K562 (cell line): ENCODE measurements around the gene CCDC137. TPM values are rescaled to one million over a fixed set of nuclear protein-coding genes. Genes with fewer than 3 reads are reported as not detected.
A peak's percentile ranks its signal among the peaks of the same experiment; 100 is the strongest.

Source experiments
- CHCHD3 ChIP-seq: fragments of 250-450 bp; sonication (Bioruptor Pico); IDR thresholded peaks from 2 replicates; pipeline ENCODE4 v2.1.2; 2022; ENCODE audit warnings: mild to moderate bottlenecking
- CXXC5 ChIP-seq: fragments of 250-450 bp; sonication (Bioruptor Pico); IDR thresholded peaks from 2 replicates; pipeline ENCODE4 v1.8.0; 2022; ENCODE audit warnings: inconsistent platforms, mild to moderate bottlenecking, moderate library complexity
- EZH2 ChIP-seq: IDR thresholded peaks from 2 replicates; pipeline ENCODE4 v1.6.1; 2012; ENCODE audit warnings: low read depth, mild to moderate bottlenecking, inconsistent platforms, low read length, borderline replicate concordance
- GTF2E2 ChIP-seq: fragments of 200-800 bp; sonication (Bioruptor generic); IDR thresholded peaks from 2 replicates; pipeline ENCODE4 v1.6.1; 2016; ENCODE audit warnings: missing genetic modification characterization, missing compliant biosample characterization
- MAFF ChIP-seq: IDR thresholded peaks from 2 replicates; pipeline ENCODE4 v1.6.1; 2012; ENCODE audit warnings: low read length, improper control_type of control experiment
- NCOA1 ChIP-seq: fragments of 450-650 bp; IDR thresholded peaks from 2 replicates; pipeline ENCODE4 v1.6.1; 2016; ENCODE audit warnings: low read depth
- RFX5 ChIP-seq: IDR thresholded peaks from 2 replicates; pipeline ENCODE4 v1.6.1; 2011; ENCODE audit warnings: low read depth, mild to moderate bottlenecking, improper control_type of control experiment, low read length
- SMAD3 ChIP-seq: fragments of 450-650 bp; formaldehyde crosslinking; conservative IDR thresholded peaks from 2 replicates; pipeline ENCODE4 v1.4.0; 2020; ENCODE audit warnings: mild to moderate bottlenecking
- SREBF2 ChIP-seq: sonication (generic); formaldehyde crosslinking; IDR thresholded peaks from 2 replicates; pipeline ENCODE4 v1.4.0; 2020; ENCODE audit warnings: mild to moderate bottlenecking, missing genetic modification reagents
- STAG1 ChIP-seq: sonication (generic); formaldehyde crosslinking; IDR thresholded peaks from 2 replicates; pipeline ENCODE4 v1.5.0; 2020; ENCODE audit warnings: missing genetic modification reagents, borderline replicate concordance
- TARDBP ChIP-seq: fragments of 450-650 bp; IDR thresholded peaks from 2 replicates; pipeline ENCODE4 v1.6.1; 2016
- ZNF143 ChIP-seq: sonication (generic); formaldehyde crosslinking; IDR thresholded peaks from 2 replicates; pipeline ENCODE4 v1.9.0; 2022; ENCODE audit warnings: mild to moderate bottlenecking, missing genetic modification reagents
- ZNF174 ChIP-seq: fragments of 250-450 bp; sonication (Bioruptor Pico); IDR thresholded peaks from 2 replicates; pipeline ENCODE4 v1.4.0; 2020; ENCODE audit warnings: mild to moderate bottlenecking
- ZNF444 ChIP-seq: fragments of 250-450 bp; sonication (Bioruptor Pico); IDR thresholded peaks from 2 replicates; pipeline ENCODE4 v1.4.0; 2020; ENCODE audit warnings: mild to moderate bottlenecking, moderate library complexity
- ZNF551 ChIP-seq: fragments of 250-450 bp; sonication (Bioruptor Pico); IDR thresholded peaks from 2 replicates; pipeline ENCODE4 v1.5.0; 2021; ENCODE audit warnings: mild to moderate bottlenecking, moderate library complexity
- polyA plus RNA-seq, 8 experiments: library from polyadenylated mRNA; depleted of rRNA in 4 of 8; stranded (reverse) in 5 of 8; unstranded in 3 of 8; fragments of >200 nt; fragmentation: Nextera tagmentation in 2 of 8; fragmentation: Illumina TruSeq in 1 of 8; extraction: Ambion mirVana in 2 of 8; extraction: Trizol in 1 of 8; gene quantifications; 2 replicates each; pipeline versions ENCODE4 v1.2.1 to v1.2.3, GENCODE V29; 2011 to 2014; ENCODE audit warnings: inconsistent platforms in 1 of 8, missing spikeins in 1 of 8
- total RNA-seq, 7 experiments: library from RNA; depleted of rRNA in 6 of 7; stranded (reverse); fragments of >200 nt in 6 of 7; fragmentation: Illumina TruSeq in 2 of 7; extraction: Trizol in 2 of 7; gene quantifications; 2 replicates each; pipeline versions ENCODE4 v1.2.1 to v1.2.3, GENCODE V29; 2011 to 2021; ENCODE audit warnings: low replicate concordance in 1 of 7
- TF ChIP-seq, protein P1 (sequence below): fragments of 450-650 bp; IDR thresholded peaks from 2 replicates; pipeline ENCODE4 v1.6.1; 2018; ENCODE audit warnings: mild to moderate bottlenecking, low read depth; ENCODE audit not compliant: partially characterized antibody
- TF ChIP-seq, protein P2 (sequence below): fragments of 200-600 bp; sonication (generic); IDR thresholded peaks from one replicate; pipeline ENCODE4 v1.6.1; 2012; ENCODE audit warnings: mild to moderate bottlenecking, low read depth, low read length, inconsistent platforms

The CCDC137 gene
- total and polyA plus RNA-seq, 9 of the 15 experiments (the other 6 are each of a cell fraction or from before 2014, with no cell fraction given) = 2.3 to 68.1 (median 38.3) TPM

DNA sequence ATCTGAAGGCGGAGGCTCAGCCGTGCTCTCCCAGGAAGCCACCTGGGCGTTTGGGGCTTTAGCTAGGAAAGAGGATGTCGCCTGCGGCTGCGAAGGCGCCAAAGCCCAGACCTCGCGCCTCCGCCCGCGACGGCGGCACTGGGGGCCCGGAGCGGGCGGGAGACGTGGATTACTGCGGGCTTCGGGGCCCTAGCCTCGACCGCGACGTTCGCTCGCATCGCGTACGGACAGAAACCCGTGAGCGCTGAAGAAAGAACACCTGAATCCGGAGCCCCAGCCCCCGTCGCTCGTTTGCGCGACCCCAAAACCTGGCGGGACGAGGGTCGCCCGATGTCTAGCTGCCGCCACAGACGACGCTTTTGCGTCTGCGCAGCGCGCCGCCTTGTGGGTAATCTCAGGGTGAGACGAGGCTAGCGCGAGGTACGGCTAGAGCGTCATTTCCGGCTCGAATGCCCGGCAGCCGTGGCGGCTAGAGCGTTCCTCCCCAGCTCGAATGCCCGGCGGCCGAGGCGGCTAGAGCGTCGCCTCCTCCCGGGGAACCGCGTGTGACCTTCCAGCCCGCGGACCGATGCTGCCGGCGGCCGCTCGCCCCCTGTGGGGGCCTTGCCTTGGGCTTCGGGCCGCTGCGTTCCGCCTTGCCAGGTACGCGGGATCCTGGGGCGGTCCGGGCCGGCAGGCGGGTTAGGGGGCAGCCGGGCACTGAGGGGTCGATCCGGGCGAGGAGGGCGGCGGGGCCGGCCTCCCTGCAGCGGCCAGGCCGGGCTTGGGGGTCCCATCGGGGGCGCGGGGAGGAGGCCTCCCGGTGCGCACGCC, 36.6 kb downstream of the CCDC137 start, which contains the start of gene MRPL12 (continued):
- TF ChIP-seq CHCHD3 (CRISPR knock-in tag) (no peak), EZH2 (no peak), ZNF444 (CRISPR knock-in tag) (no peak), STAG1 (no peak), MAFF (no peak), ZNF174 (CRISPR knock-in tag) (no peak), CXXC5 (peak; percentile 88), NCOA1 (no peak), ZNF551 (CRISPR knock-in tag) (no peak), GTF2E2 (tag) (peak; percentile 44; the same call in 1 of the 2 replicates), SMAD3 (0 out of 2 replicates have a peak, but pooled peaks have one; percentile 27), TARDBP (0 out of 2 replicates have a peak, but pooled peaks have one; percentile 21), ZNF143 (peak; percentile 81), RFX5 (no peak; the same call in 1 of the 2 replicates), SREBF2 (CRISPR knock-in tag) (no peak)
- TF ChIP-seq, protein P1, sequence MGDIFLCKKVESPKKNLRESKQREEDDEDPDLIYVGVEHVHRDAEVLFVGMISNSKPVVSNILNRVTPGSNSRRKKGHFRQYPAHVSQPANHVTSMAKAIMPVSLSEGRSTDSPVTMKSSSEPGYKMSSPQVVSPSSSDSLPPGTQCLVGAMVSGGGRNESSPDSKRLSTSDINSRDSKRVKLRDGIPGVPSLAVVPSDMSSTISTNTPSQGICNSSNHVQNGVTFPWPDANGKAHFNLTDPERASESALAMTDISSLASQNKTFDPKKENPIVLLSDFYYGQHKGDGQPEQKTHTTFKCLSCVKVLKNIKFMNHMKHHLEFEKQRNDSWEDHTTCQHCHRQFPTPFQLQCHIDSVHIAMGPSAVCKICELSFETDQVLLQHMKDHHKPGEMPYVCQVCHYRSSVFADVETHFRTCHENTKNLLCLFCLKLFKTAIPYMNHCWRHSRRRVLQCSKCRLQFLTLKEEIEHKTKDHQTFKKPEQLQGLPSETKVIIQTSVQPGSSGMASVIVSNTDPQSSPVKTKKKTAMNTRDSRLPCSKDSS = no peak
- TF ChIP-seq, protein P2, sequence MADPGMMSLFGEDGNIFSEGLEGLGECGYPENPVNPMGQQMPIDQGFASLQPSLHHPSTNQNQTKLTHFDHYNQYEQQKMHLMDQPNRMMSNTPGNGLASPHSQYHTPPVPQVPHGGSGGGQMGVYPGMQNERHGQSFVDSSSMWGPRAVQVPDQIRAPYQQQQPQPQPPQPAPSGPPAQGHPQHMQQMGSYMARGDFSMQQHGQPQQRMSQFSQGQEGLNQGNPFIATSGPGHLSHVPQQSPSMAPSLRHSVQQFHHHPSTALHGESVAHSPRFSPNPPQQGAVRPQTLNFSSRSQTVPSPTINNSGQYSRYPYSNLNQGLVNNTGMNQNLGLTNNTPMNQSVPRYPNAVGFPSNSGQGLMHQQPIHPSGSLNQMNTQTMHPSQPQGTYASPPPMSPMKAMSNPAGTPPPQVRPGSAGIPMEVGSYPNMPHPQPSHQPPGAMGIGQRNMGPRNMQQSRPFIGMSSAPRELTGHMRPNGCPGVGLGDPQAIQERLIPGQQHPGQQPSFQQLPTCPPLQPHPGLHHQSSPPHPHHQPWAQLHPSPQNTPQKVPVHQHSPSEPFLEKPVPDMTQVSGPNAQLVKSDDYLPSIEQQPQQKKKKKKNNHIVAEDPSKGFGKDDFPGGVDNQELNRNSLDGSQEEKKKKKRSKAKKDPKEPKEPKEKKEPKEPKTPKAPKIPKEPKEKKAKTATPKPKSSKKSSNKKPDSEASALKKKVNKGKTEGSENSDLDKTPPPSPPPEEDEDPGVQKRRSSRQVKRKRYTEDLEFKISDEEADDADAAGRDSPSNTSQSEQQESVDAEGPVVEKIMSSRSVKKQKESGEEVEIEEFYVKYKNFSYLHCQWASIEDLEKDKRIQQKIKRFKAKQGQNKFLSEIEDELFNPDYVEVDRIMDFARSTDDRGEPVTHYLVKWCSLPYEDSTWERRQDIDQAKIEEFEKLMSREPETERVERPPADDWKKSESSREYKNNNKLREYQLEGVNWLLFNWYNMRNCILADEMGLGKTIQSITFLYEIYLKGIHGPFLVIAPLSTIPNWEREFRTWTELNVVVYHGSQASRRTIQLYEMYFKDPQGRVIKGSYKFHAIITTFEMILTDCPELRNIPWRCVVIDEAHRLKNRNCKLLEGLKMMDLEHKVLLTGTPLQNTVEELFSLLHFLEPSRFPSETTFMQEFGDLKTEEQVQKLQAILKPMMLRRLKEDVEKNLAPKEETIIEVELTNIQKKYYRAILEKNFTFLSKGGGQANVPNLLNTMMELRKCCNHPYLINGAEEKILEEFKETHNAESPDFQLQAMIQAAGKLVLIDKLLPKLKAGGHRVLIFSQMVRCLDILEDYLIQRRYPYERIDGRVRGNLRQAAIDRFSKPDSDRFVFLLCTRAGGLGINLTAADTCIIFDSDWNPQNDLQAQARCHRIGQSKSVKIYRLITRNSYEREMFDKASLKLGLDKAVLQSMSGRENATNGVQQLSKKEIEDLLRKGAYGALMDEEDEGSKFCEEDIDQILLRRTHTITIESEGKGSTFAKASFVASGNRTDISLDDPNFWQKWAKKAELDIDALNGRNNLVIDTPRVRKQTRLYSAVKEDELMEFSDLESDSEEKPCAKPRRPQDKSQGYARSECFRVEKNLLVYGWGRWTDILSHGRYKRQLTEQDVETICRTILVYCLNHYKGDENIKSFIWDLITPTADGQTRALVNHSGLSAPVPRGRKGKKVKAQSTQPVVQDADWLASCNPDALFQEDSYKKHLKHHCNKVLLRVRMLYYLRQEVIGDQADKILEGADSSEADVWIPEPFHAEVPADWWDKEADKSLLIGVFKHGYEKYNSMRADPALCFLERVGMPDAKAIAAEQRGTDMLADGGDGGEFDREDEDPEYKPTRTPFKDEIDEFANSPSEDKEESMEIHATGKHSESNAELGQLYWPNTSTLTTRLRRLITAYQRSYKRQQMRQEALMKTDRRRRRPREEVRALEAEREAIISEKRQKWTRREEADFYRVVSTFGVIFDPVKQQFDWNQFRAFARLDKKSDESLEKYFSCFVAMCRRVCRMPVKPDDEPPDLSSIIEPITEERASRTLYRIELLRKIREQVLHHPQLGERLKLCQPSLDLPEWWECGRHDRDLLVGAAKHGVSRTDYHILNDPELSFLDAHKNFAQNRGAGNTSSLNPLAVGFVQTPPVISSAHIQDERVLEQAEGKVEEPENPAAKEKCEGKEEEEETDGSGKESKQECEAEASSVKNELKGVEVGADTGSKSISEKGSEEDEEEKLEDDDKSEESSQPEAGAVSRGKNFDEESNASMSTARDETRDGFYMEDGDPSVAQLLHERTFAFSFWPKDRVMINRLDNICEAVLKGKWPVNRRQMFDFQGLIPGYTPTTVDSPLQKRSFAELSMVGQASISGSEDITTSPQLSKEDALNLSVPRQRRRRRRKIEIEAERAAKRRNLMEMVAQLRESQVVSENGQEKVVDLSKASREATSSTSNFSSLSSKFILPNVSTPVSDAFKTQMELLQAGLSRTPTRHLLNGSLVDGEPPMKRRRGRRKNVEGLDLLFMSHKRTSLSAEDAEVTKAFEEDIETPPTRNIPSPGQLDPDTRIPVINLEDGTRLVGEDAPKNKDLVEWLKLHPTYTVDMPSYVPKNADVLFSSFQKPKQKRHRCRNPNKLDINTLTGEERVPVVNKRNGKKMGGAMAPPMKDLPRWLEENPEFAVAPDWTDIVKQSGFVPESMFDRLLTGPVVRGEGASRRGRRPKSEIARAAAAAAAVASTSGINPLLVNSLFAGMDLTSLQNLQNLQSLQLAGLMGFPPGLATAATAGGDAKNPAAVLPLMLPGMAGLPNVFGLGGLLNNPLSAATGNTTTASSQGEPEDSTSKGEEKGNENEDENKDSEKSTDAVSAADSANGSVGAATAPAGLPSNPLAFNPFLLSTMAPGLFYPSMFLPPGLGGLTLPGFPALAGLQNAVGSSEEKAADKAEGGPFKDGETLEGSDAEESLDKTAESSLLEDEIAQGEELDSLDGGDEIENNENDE = no peak
